GM12878 (cell line): ENCODE data around the gene SLC20A1. TPM values are rescaled to one million over a fixed set of nuclear protein-coding genes. Genes with fewer than 3 reads are reported as not detected.

Experiments
- ATF2 ChIP-seq: IDR thresholded peaks from 2 replicates; pipeline ENCODE4 v1.6.1; 2012; ENCODE audit warnings: low read length, inconsistent platforms
- CEBPZ ChIP-seq: fragments of 150-350 bp; IDR thresholded peaks from 2 replicates; pipeline ENCODE4 v1.6.1; 2016; ENCODE audit warnings: low read depth, low read length
- EED ChIP-seq: sonication (generic); IDR thresholded peaks from 2 replicates; pipeline ENCODE4 v1.6.1; 2016; ENCODE audit warnings: antibody characterized with exemption, low read depth
- POLR2A ChIP-seq: IDR thresholded peaks from 2 replicates; pipeline ENCODE4 v1.6.1; 2011; ENCODE audit warnings: low read depth, mild to moderate bottlenecking, low read length
- SRF ChIP-seq, 2 experiments: IDR thresholded peaks; 2 replicates each; pipeline ENCODE4 v1.6.1; 2011; ENCODE audit warnings: low read depth in 2 of 2, low read length in 2 of 2, mild to moderate bottlenecking in 1 of 2, moderate library complexity in 1 of 2
- ZBTB4 ChIP-seq: fragments of 450-650 bp; formaldehyde crosslinking; IDR thresholded peaks from 2 replicates; pipeline ENCODE4 v1.4.0; 2022; ENCODE audit warnings: mild to moderate bottlenecking, moderate library complexity
- polyA plus RNA-seq, 11 experiments: library from polyadenylated mRNA; depleted of rRNA in 4 of 11; unstranded in 6 of 11; stranded (reverse) in 5 of 11; fragments of >200 nt; fragmentation: Nextera tagmentation in 4 of 11; fragmentation: Illumina TruSeq in 1 of 11; extraction: Ambion mirVana in 4 of 11; extraction: Trizol in 1 of 11; gene quantifications; 1 replicate in 1 of 11; 2 replicates in 10 of 11; pipeline versions ENCODE4 v1.2.1 to v1.2.3, GENCODE V29; 2011 to 2016; ENCODE audit warnings: inconsistent platforms in 2 of 11, missing spikeins in 2 of 11, low read depth in 1 of 11
- total RNA-seq, 4 experiments: library from RNA; depleted of rRNA in 3 of 4; stranded (reverse); fragments of >200 nt in 3 of 4; fragmentation: Illumina TruSeq in 1 of 4; extraction: Trizol in 1 of 4; gene quantifications; 2 replicates each; pipeline versions ENCODE4 v1.2.1 to v1.2.3, GENCODE V29; 2013 to 2021

Gene SLC20A1
- total and polyA plus RNA-seq, 10 of the 15 experiments (the other 5 are each of a cell fraction or from before 2014, with no cell fraction given), result 21.2 to 59.1 (median 43.2) TPM

- TF ChIP-seq EED (no peak), SRF (IDR thresholded peaks at IDR 0.05; ENCODE audit: low read depth in 2 of 2, low read length in 2 of 2) (no peak), ZBTB4 (CRISPR knock-in tag) (no peak), CEBPZ (no peak), POLR2A (no peak), ATF2 (no peak)
Measured at GRCh38 chr2:112712903-112713584, 67.3 kb downstream of the SLC20A1 start (continued).

Other genes with a start within 250 kb of the SLC20A1 start
Only the 7 nearest of the 8 such genes appear.
- gene TTL, start 163.8 kb upstream of the SLC20A1 start, total RNA-seq (2014; rRNA removed), result 16.6 and 16.7 TPM in 2 replicates
- gene TTL, start 163.8 kb upstream of the SLC20A1 start, total RNA-seq (2014; rRNA removed; fragmentation: Illumina TruSeq; extraction: Trizol), result 21.1 and 21.8 TPM in 2 replicates
- gene TTL, start 163.8 kb upstream of the SLC20A1 start, total RNA-seq (2021), result 24.1 and 27.1 TPM in 2 replicates
- 17.4 and 19.9 TPM in 2 replicates for gene TTL, start 163.8 kb upstream of the SLC20A1 start, polyA plus RNA-seq (2011; rRNA removed)
- 23.0 and 24.7 TPM in 2 replicates for gene TTL, start 163.8 kb upstream of the SLC20A1 start, polyA plus RNA-seq (2014; fragmentation: Illumina TruSeq; extraction: Trizol)
- gene TTL, start 163.8 kb upstream of the SLC20A1 start, polyA plus RNA-seq (2014; fragmentation: Nextera tagmentation; extraction: Ambion mirVana), result 1 to 10 TPM; 3.9 to 4.8 TPM
- gene TTL, start 163.8 kb upstream of the SLC20A1 start, polyA plus RNA-seq (2014; rRNA removed), result 15.2 and 15.5 TPM in 2 replicates
- gene TTL, start 163.8 kb upstream of the SLC20A1 start, polyA plus RNA-seq (2016; fragmentation: Nextera tagmentation; extraction: Ambion mirVana), result 1 to 10 TPM; 5.0 to 5.2 TPM
- 30.1 and 31.2 TPM in 2 replicates for gene POLR1B, start 103.5 kb upstream of the SLC20A1 start, total RNA-seq (2014; rRNA removed)
- 36.7 and 37.8 TPM in 2 replicates for gene POLR1B, start 103.5 kb upstream of the SLC20A1 start, total RNA-seq (2014; rRNA removed; fragmentation: Illumina TruSeq; extraction: Trizol)
- 45.1 and 55.8 TPM in 2 replicates for gene POLR1B, start 103.5 kb upstream of the SLC20A1 start, total RNA-seq (2021)
- gene POLR1B, start 103.5 kb upstream of the SLC20A1 start, polyA plus RNA-seq (2011; rRNA removed), result 35.7 and 38.6 TPM in 2 replicates
- gene POLR1B, start 103.5 kb upstream of the SLC20A1 start, polyA plus RNA-seq (2014; fragmentation: Illumina TruSeq; extraction: Trizol), result 33.6 and 37.9 TPM in 2 replicates
- 10 to 100 TPM; 13.4 to 14.3 TPM for gene POLR1B, start 103.5 kb upstream of the SLC20A1 start, polyA plus RNA-seq (2014; fragmentation: Nextera tagmentation; extraction: Ambion mirVana)
- 27.4 and 36.1 TPM in 2 replicates for gene POLR1B, start 103.5 kb upstream of the SLC20A1 start, polyA plus RNA-seq (2014; rRNA removed)
- 10 to 100 TPM; 46.7 to 47.2 TPM for gene POLR1B, start 103.5 kb upstream of the SLC20A1 start, polyA plus RNA-seq (2016; fragmentation: Nextera tagmentation; extraction: Ambion mirVana)
- 25.7 and 37.2 TPM in 2 replicates for gene CHCHD5, start 61.3 kb upstream of the SLC20A1 start, total RNA-seq (2014; rRNA removed)
- 21.5 and 22.9 TPM in 2 replicates for gene CHCHD5, start 61.3 kb upstream of the SLC20A1 start, total RNA-seq (2014; rRNA removed; fragmentation: Illumina TruSeq; extraction: Trizol)
- 40.6 and 43.1 TPM in 2 replicates for gene CHCHD5, start 61.3 kb upstream of the SLC20A1 start, total RNA-seq (2021)
- 10.0 and 18.5 TPM in 2 replicates for gene CHCHD5, start 61.3 kb upstream of the SLC20A1 start, polyA plus RNA-seq (2011; rRNA removed)
- gene CHCHD5, start 61.3 kb upstream of the SLC20A1 start, polyA plus RNA-seq (2014; fragmentation: Illumina TruSeq; extraction: Trizol), result 2.7 and 16.4 TPM in 2 replicates
- gene CHCHD5, start 61.3 kb upstream of the SLC20A1 start, polyA plus RNA-seq (2014; fragmentation: Nextera tagmentation; extraction: Ambion mirVana), result 10 to 100 TPM; 65.1 to 85.6 TPM
- gene CHCHD5, start 61.3 kb upstream of the SLC20A1 start, polyA plus RNA-seq (2014; rRNA removed), result 47.4 and 56.8 TPM in 2 replicates
- 100 to 1,000 TPM; 104 to 118 TPM for gene CHCHD5, start 61.3 kb upstream of the SLC20A1 start, polyA plus RNA-seq (2016; fragmentation: Nextera tagmentation; extraction: Ambion mirVana)
- gene NT5DC4, start 75.1 kb downstream of the SLC20A1 start, total RNA-seq (2014; rRNA removed), result 0.34 and 0.38 TPM in 2 replicates
- 0.18 TPM in 1 of 2 replicates, not detected in the other for gene NT5DC4, start 75.1 kb downstream of the SLC20A1 start, total RNA-seq (2014; rRNA removed; fragmentation: Illumina TruSeq; extraction: Trizol)
- 0.85 TPM in 1 of 2 replicates, not detected in the other for gene NT5DC4, start 75.1 kb downstream of the SLC20A1 start, total RNA-seq (2021)
- 1.6 and 2.7 TPM in 2 replicates for gene NT5DC4, start 75.1 kb downstream of the SLC20A1 start, polyA plus RNA-seq (2011; rRNA removed)
- gene NT5DC4, start 75.1 kb downstream of the SLC20A1 start, polyA plus RNA-seq (2014; fragmentation: Illumina TruSeq; extraction: Trizol), result 0.04 and 0.10 TPM in 2 replicates
- gene NT5DC4, start 75.1 kb downstream of the SLC20A1 start, polyA plus RNA-seq (2014; fragmentation: Nextera tagmentation; extraction: Ambion mirVana), result 1 to 10 TPM in 1 of 2 experiments, under 1 TPM in 1; 0.31 to 2.6 TPM
- gene NT5DC4, start 75.1 kb downstream of the SLC20A1 start, polyA plus RNA-seq (2014; rRNA removed), result 0.15 and 0.51 TPM in 2 replicates
- gene NT5DC4, start 75.1 kb downstream of the SLC20A1 start, polyA plus RNA-seq (2016; fragmentation: Nextera tagmentation; extraction: Ambion mirVana), result under 1 TPM; 0.11 to 0.13 TPM
- 18.1 and 21.1 TPM in 2 replicates for gene CKAP2L, start 118.7 kb downstream of the SLC20A1 start, total RNA-seq (2014; rRNA removed)
- 18.2 and 19.0 TPM in 2 replicates for gene CKAP2L, start 118.7 kb downstream of the SLC20A1 start, total RNA-seq (2014; rRNA removed; fragmentation: Illumina TruSeq; extraction: Trizol)
- 20.7 and 23.7 TPM in 2 replicates for gene CKAP2L, start 118.7 kb downstream of the SLC20A1 start, total RNA-seq (2021)
- gene CKAP2L, start 118.7 kb downstream of the SLC20A1 start, polyA plus RNA-seq (2011; rRNA removed), result 14.9 and 20.8 TPM in 2 replicates
- gene CKAP2L, start 118.7 kb downstream of the SLC20A1 start, polyA plus RNA-seq (2014; fragmentation: Illumina TruSeq; extraction: Trizol), result 30.6 and 38.3 TPM in 2 replicates
- 10 to 100 TPM; 10.5 to 19.7 TPM for gene CKAP2L, start 118.7 kb downstream of the SLC20A1 start, polyA plus RNA-seq (2014; fragmentation: Nextera tagmentation; extraction: Ambion mirVana)
- gene CKAP2L, start 118.7 kb downstream of the SLC20A1 start, polyA plus RNA-seq (2014; rRNA removed), result 13.7 and 14.5 TPM in 2 replicates
- 10 to 100 TPM; 27.4 to 37.4 TPM for gene CKAP2L, start 118.7 kb downstream of the SLC20A1 start, polyA plus RNA-seq (2016; fragmentation: Nextera tagmentation; extraction: Ambion mirVana)
- 7.7 and 10.6 TPM in 2 replicates for gene IL1A, start 138.6 kb downstream of the SLC20A1 start, total RNA-seq (2014; rRNA removed)
- 8.2 and 9.5 TPM in 2 replicates for gene IL1A, start 138.6 kb downstream of the SLC20A1 start, total RNA-seq (2014; rRNA removed; fragmentation: Illumina TruSeq; extraction: Trizol)
- 6.1 and 6.6 TPM in 2 replicates for gene IL1A, start 138.6 kb downstream of the SLC20A1 start, total RNA-seq (2021)
- gene IL1A, start 138.6 kb downstream of the SLC20A1 start, polyA plus RNA-seq (2011; rRNA removed), result 0.10 TPM in 1 of 2 replicates, not detected in the other
- gene IL1A, start 138.6 kb downstream of the SLC20A1 start, polyA plus RNA-seq (2014; fragmentation: Illumina TruSeq; extraction: Trizol), result 8.3 and 14.3 TPM in 2 replicates
- gene IL1A, start 138.6 kb downstream of the SLC20A1 start, polyA plus RNA-seq (2014; fragmentation: Nextera tagmentation; extraction: Ambion mirVana), result 1 to 10 TPM; 5.7 to 8.7 TPM
- gene IL1A, start 138.6 kb downstream of the SLC20A1 start, polyA plus RNA-seq (2014; rRNA removed), result 5.6 and 7.2 TPM in 2 replicates
- 1 to 10 TPM; 3.2 to 3.8 TPM for gene IL1A, start 138.6 kb downstream of the SLC20A1 start, polyA plus RNA-seq (2016; fragmentation: Nextera tagmentation; extraction: Ambion mirVana)
- 0.93 and 1.4 TPM in 2 replicates for gene IL1B, start 190.8 kb downstream of the SLC20A1 start, total RNA-seq (2014; rRNA removed)
- gene IL1B, start 190.8 kb downstream of the SLC20A1 start, total RNA-seq (2014; rRNA removed; fragmentation: Illumina TruSeq; extraction: Trizol), result 0.88 and 1.0 TPM in 2 replicates
- 0.64 and 0.72 TPM in 2 replicates for gene IL1B, start 190.8 kb downstream of the SLC20A1 start, total RNA-seq (2021)
- 0.30 and 0.35 TPM in 2 replicates for gene IL1B, start 190.8 kb downstream of the SLC20A1 start, polyA plus RNA-seq (2011; rRNA removed)
- 1.3 and 1.4 TPM in 2 replicates for gene IL1B, start 190.8 kb downstream of the SLC20A1 start, polyA plus RNA-seq (2014; fragmentation: Illumina TruSeq; extraction: Trizol)
- gene IL1B, start 190.8 kb downstream of the SLC20A1 start, polyA plus RNA-seq (2014; fragmentation: Nextera tagmentation; extraction: Ambion mirVana), result 1 to 10 TPM in 1 of 2 experiments, under 1 TPM in 1; 0.57 to 1.6 TPM
- 0.88 and 1.2 TPM in 2 replicates for gene IL1B, start 190.8 kb downstream of the SLC20A1 start, polyA plus RNA-seq (2014; rRNA removed)
- under 1 TPM; 0.20 to 0.32 TPM for gene IL1B, start 190.8 kb downstream of the SLC20A1 start, polyA plus RNA-seq (2016; fragmentation: Nextera tagmentation; extraction: Ambion mirVana)